Keratinocyte (primary cell): ENCODE measurements around the gene PGAM5. TPM values are rescaled to one million over a fixed set of nuclear protein-coding genes. Genes with fewer than 3 reads are reported as not detected.

Experiments
- DNase-seq: peaks from one replicate; pipeline ENCODE4 v3.0.0-alpha.2; 2011; ENCODE audit warnings: low read depth, missing footprints, low spot score
- FAIRE-seq: peaks from 2 replicates; lab custom pipeline; 2011; peaks lifted over from hg19 to GRCh38; lab: Jason Lieb, UNC
- H2AFZ ChIP-seq: 2 replicates; pipeline ENCODE4 v1.6.0; 2012; ENCODE audit warnings: low read length, control low read depth, inconsistent platforms; ENCODE audit not compliant: control insufficient read depth
- H3K27ac ChIP-seq: 2 replicates; pipeline ENCODE4 v1.5.1; 2011; ENCODE audit warnings: low read length; ENCODE audit not compliant: control insufficient read depth, insufficient read depth
- H3K27me3 ChIP-seq: 3 replicates; pipeline ENCODE4 v1.6.0; 2011; ENCODE audit warnings: low read length; ENCODE audit not compliant: control insufficient read depth, insufficient read depth; ENCODE audit errors: extremely low read depth
- H3K36me3 ChIP-seq, 2 experiments: 2 replicates in 1 of 2; 3 replicates in 1 of 2; pipeline ENCODE4 v1.5.1; 2011; ENCODE audit warnings: low read length in 2 of 2, mild to moderate bottlenecking in 1 of 2; ENCODE audit not compliant: control insufficient read depth in 2 of 2, insufficient read depth in 2 of 2; ENCODE audit errors: extremely low read depth in 1 of 2
- H3K4me1 ChIP-seq: 3 replicates; pipeline ENCODE4 v1.5.1; 2011; ENCODE audit warnings: low read length; ENCODE audit not compliant: control insufficient read depth, insufficient read depth; ENCODE audit errors: extremely low read depth
- H3K4me2 ChIP-seq: 3 replicates; pipeline ENCODE4 v1.6.0; 2011; ENCODE audit warnings: low read depth, low read length; ENCODE audit not compliant: control insufficient read depth, insufficient read depth; ENCODE audit errors: extremely low read depth
- H3K4me3 ChIP-seq, 3 experiments: fragments of 200-600 bp in 1 of 3; sonication (generic) in 1 of 3; 2 replicates in 2 of 3; 3 replicates in 1 of 3; pipeline ENCODE4 v1.5.1; 2011 to 2016; ENCODE audit warnings: low read length in 3 of 3, mild to moderate bottlenecking in 3 of 3, control low read depth in 2 of 3, inconsistent platforms in 1 of 3, low read depth in 1 of 3, mixed read lengths in 1 of 3, mixed run types in 1 of 3, moderate library complexity in 1 of 3; ENCODE audit not compliant: control insufficient read depth in 2 of 3, insufficient read depth in 2 of 3; ENCODE audit errors: extremely low read depth in 1 of 3
- H3K79me2 ChIP-seq: 2 replicates; pipeline ENCODE4 v1.6.0; 2012; ENCODE audit warnings: low read length; ENCODE audit not compliant: control insufficient read depth, insufficient read depth
- H3K9ac ChIP-seq: 3 replicates; pipeline ENCODE4 v1.6.0; 2011; ENCODE audit warnings: low read length; ENCODE audit not compliant: control insufficient read depth, insufficient read depth; ENCODE audit errors: extremely low read depth
- H3K9me1 ChIP-seq: 3 replicates; pipeline ENCODE4 v1.6.0; 2011; ENCODE audit warnings: low read length; ENCODE audit not compliant: control insufficient read depth, insufficient read depth; ENCODE audit errors: extremely low read depth
- H3K9me3 ChIP-seq: 2 replicates; pipeline ENCODE4 v1.5.1; 2012; ENCODE audit warnings: low read depth, low read length; ENCODE audit not compliant: control insufficient read depth
- H4K20me1 ChIP-seq: 3 replicates; pipeline ENCODE4 v1.6.0; 2011; ENCODE audit warnings: low read length; ENCODE audit not compliant: control insufficient read depth, insufficient read depth; ENCODE audit errors: extremely low read depth
- CTCF ChIP-seq, 3 experiments: IDR thresholded peaks in 1 of 3; conservative IDR thresholded peaks in 1 of 3; optimal IDR thresholded peaks in 1 of 3; 2 replicates in 2 of 3; 3 replicates in 1 of 3; pipeline versions ENCODE3 to v1.5.1; 2011; ENCODE audit warnings: low read length in 3 of 3, mild to moderate bottlenecking in 3 of 3, moderate library complexity in 2 of 3, control low read depth in 1 of 3, inconsistent platforms in 1 of 3; ENCODE audit not compliant: insufficient read depth in 2 of 3; ENCODE audit errors: extremely low read depth in 1 of 3
- EZH2 ChIP-seq: IDR thresholded peaks from one replicate; pipeline ENCODE4 v1.6.1; 2012; ENCODE audit warnings: inconsistent platforms, mild to moderate bottlenecking, low read length, moderate library complexity
- dilution Hi-C: fragments of 300-500 bp; cut with MboI; formaldehyde crosslinking; loops from one replicate; pipeline ENCODE4 v1.7.0; 2020; ENCODE audit warnings: low sequenced_read_pairs; ENCODE audit not compliant: extremely low pct_ligation_motif_present
- polyA plus RNA-seq, 5 experiments: library from polyadenylated mRNA; depleted of rRNA in 3 of 5; stranded (reverse) in 3 of 5; stranded (forward) in 1 of 5; unstranded in 1 of 5; fragments of >200 nt; gene quantifications; 1 replicate in 1 of 5; 2 replicates in 3 of 5; 3 replicates in 1 of 5; pipeline versions ENCODE4 v1.2.1 to v1.2.3, GENCODE V29; 2011 to 2012; ENCODE audit warnings: missing spikeins in 2 of 5, low read depth in 1 of 5, low replicate concordance in 1 of 5

Gene PGAM5
- polyA plus RNA-seq, 1 donor (not counting 4 experiments of a cell fraction or from before 2014, with no cell fraction given) = 31.5 TPM

GRCh38 chr12:132695431-132695830, 15.2 kb upstream of the PGAM5 start:
- Histone ChIP-seq H4K20me1 (no peaks in the 10 kb centered on the region), H2AFZ (no peak overlapping the region), H3K27me3 (no peaks in the 10 kb centered on the region), H3K4me1 (peaks cover 3% of the 10 kb centered on the region), H3K9me3 (no peaks in the 10 kb centered on the region), H3K9ac (no peak overlapping the region), H3K4me2 (no peak overlapping the region), H3K27ac (no peak overlapping the region), H3K79me2 (no peaks in the 10 kb centered on the region), H3K9me1 (no peaks in the 10 kb centered on the region), H3K4me3 (no peak overlapping the region), H3K36me3 (peaks cover 1 to 3% of the 10 kb centered on the region in 2 experiments)
- no peak for TF ChIP-seq CTCF (optimal IDR thresholded peaks at IDR 0.05 in 1 of 3, IDR thresholded peaks at IDR 0.05 in 1 of 3, conservative IDR thresholded peaks at IDR 0.05 in 1 of 3; ENCODE audit: extremely low read depth in 1 of 3, insufficient read depth in 2 of 3, low read length in 3 of 3)
- TF ChIP-seq EZH2 = no peak
- dilution Hi-C loops = no loop called here
- DNase-seq (no peak), FAIRE-seq (no peak)

DNA sequence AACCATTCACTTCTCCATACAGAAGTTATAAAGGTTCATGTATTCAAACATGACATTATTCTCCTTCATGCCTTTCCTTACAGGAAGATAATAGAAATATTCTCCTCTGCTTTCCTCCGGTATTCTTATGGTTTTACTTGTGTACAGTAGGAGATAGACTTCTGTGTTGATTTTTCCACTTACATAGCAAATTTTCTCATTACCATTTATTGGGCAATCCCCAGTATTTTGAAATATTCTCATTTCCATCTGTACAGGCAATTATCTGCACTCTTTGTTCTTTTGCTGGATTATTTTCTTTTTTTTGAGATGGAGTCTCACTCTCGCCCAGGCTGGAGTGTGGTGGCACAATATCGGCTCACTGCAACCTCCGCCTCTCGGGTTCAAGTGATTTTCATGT, 12.3 kb upstream of the PGAM5 start:
- Histone ChIP-seq H3K4me2 (no peak overlapping the region), H3K36me3 (peaks cover 1 to 3% of the 10 kb centered on the region in 2 experiments), H3K27ac (no peak overlapping the region), H3K79me2 (no peaks in the 10 kb centered on the region), H3K27me3 (no peaks in the 10 kb centered on the region), H3K4me3 (no peak overlapping the region), H3K4me1 (peaks cover 3% of the 10 kb centered on the region), H4K20me1 (no peaks in the 10 kb centered on the region), H3K9ac (no peak overlapping the region), H3K9me3 (no peaks in the 10 kb centered on the region), H2AFZ (no peak overlapping the region), H3K9me1 (no peaks in the 10 kb centered on the region)
- dilution Hi-C loops = no loop called here
- no peak for FAIRE-seq
- no peak for TF ChIP-seq CTCF (optimal IDR thresholded peaks at IDR 0.05 in 1 of 3, IDR thresholded peaks at IDR 0.05 in 1 of 3, conservative IDR thresholded peaks at IDR 0.05 in 1 of 3; ENCODE audit: extremely low read depth in 1 of 3, insufficient read depth in 2 of 3, low read length in 3 of 3)
- TF ChIP-seq EZH2 = no peak
- DNase-seq = no peak
